ENCODE measurements around the gene UQCR10.

DNA sequence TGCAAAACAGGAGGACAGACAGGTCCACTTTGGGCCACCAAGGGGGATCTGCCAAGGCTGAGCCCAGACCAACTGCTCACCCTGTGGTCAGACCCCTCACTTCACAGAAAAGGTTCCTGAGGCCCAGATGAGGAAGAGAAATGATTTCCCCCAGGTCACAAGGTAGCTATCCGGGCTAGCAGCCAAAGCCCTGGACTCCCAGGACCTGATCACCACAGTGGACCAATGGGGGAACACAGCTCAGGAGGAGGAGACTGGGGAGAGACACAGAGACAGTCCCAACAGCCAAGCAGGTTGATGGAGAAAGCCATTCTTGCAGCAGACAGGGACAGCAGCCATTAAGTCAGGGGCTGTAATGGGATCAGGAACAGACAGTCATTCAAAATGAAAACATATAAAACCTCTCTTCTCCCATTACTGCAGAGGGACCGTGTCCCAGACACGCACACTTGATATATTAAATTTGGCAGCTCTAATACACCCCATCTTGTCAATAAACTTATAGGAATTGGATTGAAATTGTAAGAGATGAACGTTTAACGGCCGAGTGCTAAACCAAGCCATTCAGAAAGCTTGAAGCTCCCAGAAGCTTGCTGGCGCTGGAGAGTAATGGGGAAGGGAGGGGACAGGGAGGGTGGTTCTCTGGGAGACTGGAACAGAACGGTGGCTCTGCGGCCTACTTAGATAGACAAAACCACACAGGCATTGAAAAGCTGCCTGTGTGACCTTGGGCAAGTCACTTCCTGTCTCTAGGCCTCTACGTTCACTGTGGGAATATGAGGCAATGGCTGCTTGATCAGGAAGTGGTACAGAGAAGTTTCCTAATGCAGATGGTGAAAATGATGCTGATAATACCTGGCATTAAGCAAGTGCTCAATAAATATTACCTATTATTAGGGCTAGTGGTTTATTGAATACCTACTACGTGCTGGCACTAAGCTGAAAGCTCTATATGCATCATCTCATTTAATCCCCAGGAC, 16.3 kb upstream of the UQCR10 start:
- TF ChIP-seq CTCF (IDR thresholded peaks at IDR 0.05 in 2 of 3, conservative IDR thresholded peaks at IDR 0.05 in 1 of 3; ENCODE audit: borderline replicate concordance in 1 of 3, insufficient read depth in 1 of 3, low read depth in 2 of 3, low read length in 2 of 3), result no peak
- TF ChIP-seq POLR2A (IDR thresholded peaks at IDR 0.05; ENCODE audit: borderline replicate concordance, extremely low read depth, insufficient read depth, insufficient read length), result no peak
- no peak for TF ChIP-seq EZH2 (IDR thresholded peaks at IDR 0.05)
- no peak for TF ChIP-seq YY1 (IDR thresholded peaks at IDR 0.05; ENCODE audit: extremely low read depth, insufficient replicate concordance, low read depth, low read length)
- no peak for TF ChIP-seq ELF1 (IDR thresholded peaks at IDR 0.05; ENCODE audit: borderline replicate concordance, low read depth)
- TF ChIP-seq SP1 (IDR thresholded peaks at IDR 0.05; ENCODE audit: low read depth), result no peak
- TF ChIP-seq POLR2AphosphoS5 (IDR thresholded peaks at IDR 0.05; ENCODE audit: low read depth, low read length), result no peak
- TF ChIP-seq MAX (IDR thresholded peaks at IDR 0.05), result no peak
- TF ChIP-seq FOSL1 (IDR thresholded peaks at IDR 0.05; ENCODE audit: low read depth), result no peak
- TF ChIP-seq ATF3 (IDR thresholded peaks at IDR 0.05), result no peak

All from HCT116 (cell line).